Stimulated activated CD4-positive, alpha-beta T cell treated with anti-CD3 and anti-CD28 coated beads, Interleukin-1b, Interleukin-23, amount 100 ng/mL, for 4 hours (primary cell): ENCODE data around the gene CINP.
"Not testable (repeated sequence)": the region's sequence is repeated elsewhere in the genome, so short reads cannot be mapped to it uniquely, and the experiment has no call there.

ENCODE experiments used
- DNase-seq, 2 donors: peaks; one replicate each; pipeline ENCODE4 v3.0.0-alpha.2; 2020; ENCODE audit warnings: low read depth in 2 of 2

The CINP gene

DNA sequence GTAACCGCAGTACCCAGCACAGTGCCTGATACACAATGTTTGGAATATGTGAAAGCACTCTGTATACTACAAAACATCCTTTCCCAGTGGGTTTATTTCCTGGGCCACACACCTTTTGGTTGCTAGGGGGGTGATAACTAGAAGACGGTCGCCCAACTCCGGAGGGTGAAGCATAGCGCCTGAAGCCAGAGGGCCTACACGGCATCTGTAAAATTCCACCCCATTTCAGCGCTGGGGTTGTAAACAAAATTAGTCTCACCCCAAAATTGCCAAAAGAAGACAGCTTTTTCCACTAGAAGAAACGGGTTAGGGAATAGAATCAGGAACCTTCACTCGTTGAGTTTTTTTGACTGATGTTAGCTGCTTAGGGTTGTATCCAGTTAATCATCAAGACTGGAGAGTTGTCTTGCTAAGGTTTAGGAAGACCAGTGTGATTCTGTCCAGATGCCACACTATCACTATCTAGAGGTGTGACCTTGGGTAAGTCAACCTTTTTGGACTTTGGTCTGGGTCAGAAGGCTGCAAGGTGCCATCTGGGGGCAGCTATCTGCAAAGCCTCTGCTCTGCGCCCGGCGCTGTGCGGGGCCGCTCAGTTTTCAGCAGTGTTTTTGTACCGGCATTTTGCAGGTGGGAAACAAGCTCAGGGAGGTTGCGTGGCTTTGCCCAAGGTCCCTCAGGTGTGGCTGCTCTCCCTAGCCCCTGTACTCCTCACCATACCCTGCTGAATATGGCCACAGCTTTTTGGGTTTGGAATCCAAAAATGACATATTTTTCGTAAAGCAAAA, 41.8 kb downstream of the CINP start:
- DNase-seq, result no peak

DNA sequence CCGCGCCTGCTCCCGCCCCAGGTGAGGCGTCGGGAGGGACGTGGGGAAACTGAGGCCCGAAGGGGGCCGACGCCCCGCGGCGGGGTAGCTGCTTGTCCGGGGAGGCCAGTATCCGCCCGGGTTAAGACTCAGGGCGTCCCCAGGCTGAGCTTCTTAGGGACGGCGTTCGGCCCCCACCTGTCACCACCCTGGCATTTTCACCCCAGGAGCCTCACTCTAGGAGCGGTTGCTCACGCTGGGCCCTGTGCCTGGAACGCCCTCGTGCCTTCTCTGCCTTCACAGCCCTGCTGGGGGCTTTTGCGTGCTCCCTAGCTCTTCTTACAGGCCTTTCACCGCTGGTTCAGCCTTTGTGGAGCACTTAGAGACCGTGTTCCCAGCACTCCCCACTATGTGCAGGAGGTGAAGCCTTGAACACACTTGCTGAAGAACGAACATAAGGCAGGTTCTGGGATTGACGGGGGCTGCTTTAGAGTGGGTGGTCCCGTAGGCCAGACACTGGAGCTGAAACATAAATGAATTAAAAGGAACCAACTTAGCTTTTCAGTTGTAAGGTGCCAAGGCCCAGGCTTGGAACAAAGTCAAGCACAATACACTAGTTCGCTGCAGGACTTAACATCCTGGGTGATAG, 42.5 kb downstream of the CINP start:
- DNase-seq, result peak in 1 of 2 donors; percentile 37

DNA sequence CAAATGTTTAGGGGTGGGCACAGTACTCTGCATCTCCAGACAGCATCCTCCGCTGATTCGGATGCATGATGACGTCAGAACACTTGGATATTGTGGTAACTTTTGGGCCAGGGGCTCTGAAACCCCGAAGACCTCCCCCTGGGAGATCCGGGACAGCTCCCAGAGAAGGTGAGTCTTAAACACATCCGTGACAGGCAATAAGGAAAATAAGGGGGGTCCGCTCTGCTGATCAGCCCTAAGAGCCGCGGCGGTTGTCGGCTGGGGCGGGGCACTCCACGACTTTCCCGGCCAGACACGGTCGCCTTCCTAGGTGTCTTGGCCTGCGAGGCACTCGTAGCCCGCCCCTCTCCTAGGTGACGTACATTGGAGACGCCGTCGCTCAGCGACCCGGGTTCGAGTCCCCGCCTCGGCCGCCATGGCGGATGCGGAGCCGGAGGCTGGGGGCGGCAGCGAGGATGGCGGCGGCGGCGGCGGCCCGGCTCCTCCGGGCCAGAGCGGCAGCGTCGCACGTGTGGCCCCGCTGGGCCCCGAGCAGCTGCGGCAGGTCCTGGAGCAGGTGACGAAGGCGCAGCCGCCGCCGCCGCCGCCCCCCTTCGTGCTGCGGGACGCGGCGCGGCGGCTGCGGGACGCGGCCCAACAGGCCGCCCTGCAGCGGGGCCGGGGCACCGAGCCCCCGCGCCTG, 43.2 kb downstream of the CINP start, which contains the start of gene ZNF839:
ZNF839 (plus strand) TSS at position 396 of the 682 bp plus-strand sequence; CDS start at position 416, 20 bp downstream.
- peak; percentile 94 to 96 for DNase-seq

DNA sequence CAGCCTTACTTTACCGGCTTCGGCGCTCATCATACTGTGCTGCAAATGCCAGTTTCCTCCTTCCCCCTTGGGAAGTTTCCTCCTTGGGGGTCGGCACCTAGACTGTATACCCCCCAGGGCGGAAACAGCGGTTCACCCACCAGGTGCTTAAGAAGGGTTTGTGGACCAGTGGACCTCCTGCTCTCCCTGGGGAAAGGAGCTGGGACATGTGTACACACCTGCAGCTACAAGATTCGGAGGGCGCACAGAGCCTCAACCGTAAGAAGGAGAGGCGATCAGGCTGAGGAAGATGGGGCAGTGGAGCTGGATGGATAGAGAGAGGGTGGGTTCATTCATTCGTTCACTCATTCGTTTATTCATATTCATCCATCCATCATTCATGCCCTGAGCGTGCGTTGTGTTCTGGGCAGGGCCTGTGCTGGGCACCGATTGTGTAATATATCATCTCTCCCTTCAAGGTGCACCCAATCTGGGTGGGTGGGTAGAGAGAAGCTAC, 43.9 kb downstream of the CINP start:
- DNase-seq, result no peak

DNA sequence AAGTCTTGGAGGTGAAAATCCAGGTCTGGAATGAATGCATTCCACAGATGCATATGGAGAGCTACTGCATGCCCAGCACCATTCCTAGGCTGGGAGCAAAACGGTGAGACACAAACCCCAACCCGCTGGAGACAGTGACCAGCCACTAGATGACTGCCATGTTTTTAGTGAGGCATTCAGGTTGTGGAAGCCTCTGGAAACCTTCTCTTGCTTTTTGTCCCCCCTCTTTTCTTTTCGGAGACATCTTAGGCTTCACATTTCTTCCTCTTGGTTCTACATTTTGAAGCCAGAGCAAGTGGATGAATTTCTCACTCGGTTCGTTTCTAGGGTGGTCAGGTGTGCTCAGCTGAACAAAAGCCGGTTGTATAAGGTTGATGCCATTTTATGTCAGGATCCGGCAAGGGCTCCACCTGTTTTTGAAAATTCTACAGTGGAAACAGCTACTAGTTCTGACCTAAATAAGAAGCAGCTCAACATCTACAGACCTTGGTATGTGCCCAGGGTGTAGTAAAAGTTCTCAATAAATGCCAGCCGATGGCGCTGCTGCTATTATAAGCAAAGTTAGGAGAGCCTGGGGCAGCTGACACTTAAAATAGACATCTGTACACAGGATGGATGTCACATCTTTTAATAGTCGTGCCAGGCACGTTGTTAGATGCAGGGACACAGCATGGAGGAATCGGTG, 45.0 kb downstream of the CINP start:
- DNase-seq, result no peak

DNA sequence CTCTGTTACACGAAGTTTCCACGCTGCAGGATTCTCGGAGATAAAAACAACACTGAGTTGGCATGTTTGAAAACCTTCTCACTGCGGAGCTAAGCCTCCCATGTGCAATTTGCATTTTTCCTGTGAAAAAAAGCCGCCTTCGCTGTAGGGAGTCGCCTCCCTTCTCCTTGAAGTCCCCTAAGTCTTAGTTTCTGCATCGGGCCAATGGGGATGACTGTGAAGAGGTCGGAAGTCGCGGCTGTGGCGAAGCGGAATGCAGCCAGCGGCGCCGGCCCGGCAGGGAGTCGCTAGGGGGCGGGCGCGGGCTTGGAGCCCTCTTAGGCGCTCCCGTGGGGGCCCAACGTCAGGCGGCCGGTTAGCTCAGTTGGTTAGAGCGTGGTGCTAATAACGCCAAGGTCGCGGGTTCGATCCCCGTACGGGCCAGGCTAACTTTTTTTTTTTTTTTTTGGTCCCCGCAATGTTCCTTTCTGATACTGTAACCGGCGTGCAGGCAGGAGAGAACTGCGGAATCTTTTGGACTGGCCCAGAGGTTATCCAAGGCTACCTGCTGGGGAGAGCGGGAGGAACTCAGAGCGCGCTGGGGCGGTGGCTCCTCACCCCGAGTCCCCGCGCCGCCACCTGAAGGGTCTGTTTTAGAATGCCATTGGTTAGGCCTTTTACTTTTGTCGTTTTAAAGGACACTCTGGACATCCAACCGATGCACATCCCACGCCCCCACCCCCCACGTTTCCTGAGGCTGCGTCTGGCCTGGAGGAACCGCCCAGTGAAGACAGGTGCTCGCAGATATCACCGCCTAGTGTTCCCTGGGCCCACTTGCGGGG, 45.7 kb downstream of the CINP start:
- DNase-seq, result peak; percentile 95 to 99

DNA sequence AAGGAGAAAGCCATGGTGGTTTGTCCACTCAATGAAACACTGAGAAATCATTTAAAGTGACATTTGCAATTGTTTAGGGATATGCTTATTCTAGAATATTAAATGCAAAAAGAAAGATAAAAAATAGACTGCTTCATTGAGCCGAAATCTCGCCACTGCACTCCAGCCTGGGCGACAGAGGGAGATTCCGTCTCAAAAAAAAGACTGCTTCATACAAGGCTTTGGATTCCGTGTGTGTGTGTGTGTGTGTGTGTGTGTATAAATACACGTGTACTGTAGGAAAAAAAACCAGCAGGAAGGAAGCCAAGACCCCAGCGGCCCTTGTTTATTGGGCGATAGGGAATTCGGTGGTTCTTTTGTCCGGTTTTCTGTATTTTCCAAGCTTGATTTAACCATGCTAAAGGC, 46.4 kb downstream of the CINP start:
- DNase-seq, result no peak

DNA sequence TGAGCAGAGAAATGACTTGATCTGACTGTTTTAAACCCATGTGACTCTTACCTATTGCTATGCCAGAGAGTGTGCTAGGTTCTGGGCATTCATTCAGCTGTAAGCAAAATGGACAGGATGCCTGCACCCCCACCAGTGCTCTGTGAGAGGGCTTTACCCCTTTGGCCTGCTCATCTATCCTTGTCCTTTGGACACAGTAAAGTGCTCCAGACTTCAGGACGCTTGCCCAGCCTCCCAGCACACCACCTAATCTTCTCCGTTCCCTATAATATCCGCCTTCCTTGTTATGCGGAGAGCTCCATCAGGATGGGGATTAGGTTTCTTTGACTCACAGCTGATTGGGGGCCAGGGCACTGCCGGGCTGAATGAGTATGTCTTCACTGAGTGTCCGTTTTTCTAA, 47.6 kb downstream of the CINP start:
- no peak for DNase-seq

DNA sequence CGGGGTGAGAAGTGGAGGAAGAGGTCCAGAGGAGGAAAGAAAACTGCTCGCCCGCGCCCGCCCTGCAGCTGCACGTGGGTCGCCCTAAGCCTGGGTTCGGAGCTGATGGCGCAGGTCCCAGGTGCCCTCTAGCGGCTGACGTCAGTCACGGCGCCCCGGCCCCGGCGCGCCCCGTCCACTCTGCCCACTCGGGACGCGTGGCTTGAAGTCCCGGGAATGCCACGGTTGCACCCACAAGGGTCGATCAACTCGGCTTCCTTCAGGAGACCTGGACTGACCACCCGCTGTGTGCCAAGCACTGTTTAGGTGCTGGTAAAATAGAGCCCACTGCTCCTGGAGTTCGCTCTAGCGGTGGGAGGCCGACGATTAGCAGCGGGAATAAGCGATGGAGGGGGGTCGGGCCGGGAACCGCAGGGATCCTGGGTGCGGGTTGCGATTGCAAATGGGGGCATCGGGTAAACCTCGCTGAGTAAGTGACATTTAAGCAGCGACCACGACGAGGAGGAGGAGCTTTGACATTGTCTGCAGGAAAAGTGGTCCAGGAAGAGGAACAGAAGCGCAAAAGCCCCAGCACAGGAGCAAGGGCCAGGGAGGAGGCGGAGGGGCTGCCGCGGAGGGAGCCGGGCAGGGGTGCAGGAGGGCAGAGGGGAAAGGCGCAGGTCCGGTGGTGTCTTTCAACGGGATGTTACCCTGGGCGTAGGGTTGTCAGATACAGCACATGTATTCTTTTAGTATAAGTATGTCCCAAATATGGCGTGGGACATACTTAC, 48.3 kb downstream of the CINP start:
- DNase-seq, result peak; percentile 75 to 76

DNA sequence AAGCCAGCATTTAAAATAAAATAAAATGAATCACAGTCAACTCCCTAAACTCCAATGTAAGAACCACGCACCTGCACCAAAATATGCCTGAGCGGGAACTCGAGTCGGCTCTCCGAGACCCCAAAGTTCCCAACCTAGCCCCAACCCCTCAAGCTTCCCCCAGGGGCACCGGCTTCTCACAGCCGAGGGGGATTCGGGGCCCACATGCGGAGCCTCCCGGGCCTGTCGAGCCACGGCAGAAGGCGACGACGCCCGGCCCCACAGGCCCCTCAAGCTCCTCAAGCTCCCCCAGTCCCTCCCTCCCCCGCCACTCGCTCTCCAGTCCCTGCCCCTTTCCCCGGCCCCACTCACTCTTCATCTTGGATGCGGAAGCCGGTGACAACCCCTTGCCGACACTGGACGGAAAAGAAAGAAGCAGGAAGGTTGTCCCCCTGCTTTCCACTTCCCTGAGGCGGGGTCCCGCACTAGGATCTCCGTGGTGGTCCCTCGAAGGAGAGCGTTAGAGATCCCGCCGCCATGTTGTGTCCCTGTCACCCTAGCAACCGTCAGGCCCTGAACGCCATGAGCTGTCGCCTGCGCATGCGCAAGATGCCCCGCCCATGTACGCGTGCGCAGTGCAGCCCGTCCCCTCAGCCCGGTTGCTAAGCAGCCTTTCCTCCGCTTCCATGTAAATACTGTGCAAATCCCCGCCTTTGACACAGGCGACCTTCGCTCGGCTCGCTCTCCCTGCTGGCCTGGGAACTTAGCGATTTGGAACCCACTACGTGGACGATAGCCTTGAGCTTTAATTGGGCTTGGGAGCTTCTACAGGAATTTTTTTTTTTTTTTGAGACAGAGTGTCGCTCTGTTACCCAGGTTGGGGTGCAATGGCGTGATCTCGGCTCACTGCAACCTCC, 57.8 kb downstream of the CINP start, which contains the start of gene MOK:
MOK (minus strand) TSS at position 554 of the 896 bp plus-strand sequence; CDS start at position 358, 196 bp downstream.
- DNase-seq, result peak; percentile 93 to 96

DNA sequence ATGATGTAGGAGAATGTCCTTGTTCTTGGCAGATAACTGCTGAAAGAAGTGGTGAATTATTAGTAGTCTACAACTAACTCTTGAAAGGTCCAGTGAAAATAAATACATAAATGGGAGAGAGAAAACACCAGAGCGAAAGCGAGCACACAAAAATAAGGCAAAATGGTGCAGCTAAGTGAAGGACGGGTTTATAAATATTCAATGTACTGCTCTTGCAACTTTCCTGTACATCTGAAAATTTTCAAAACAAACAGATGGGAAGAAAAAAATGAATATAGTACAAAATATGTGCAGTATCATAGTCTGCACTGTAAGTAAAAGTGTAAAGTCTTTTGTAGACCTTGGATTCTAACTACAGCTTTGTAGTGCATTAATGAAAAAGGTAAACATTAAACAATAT, 59.0 kb downstream of the CINP start:
- DNase-seq, result no peak

DNA sequence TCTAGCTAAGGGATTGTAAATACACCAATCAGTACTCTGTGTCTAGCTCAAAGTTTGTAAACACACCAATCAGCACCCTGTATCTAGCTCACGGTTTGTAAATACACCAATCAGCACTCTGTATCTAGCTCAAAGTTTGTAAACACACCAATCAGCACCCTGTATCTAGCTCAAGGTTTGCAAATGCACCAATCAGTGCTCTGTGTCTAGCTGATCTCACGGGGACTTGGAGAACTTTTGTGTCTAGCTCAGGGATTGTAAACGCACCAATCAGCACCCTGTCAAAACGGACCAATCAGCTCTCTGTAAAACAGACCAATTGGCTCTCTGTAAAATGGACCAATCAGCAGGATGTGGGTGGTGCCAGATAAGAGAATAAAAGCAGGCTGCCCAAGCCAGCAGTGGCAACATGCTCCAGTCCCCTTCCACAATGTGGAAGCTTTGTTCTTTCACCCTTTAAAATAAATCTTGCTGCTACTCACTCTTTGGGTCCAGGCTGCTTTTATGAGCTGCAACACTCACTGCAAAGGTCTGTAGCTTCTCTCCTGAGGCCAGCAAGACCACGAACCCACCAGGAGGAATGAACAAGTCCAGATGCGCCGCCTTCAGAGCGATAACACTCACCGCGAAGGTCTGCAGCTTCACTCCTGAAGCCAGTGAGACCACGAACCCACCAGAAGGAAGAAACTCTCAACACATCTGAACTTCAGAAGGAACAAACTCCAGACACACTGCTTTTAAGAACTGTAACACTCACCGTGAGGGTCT, 64.2 kb downstream of the CINP start:
- not testable (repeated sequence) for DNase-seq
